GM18520 (cell line): ENCODE data around the gene GPR137.
A peak's percentile ranks its signal among the peaks of the same experiment; 100 is the strongest.

ENCODE experiments used
- ATAC-seq: cut with Tn5 transposase; IDR thresholded peaks from one replicate; pipeline ENCODE4 v1.9.1; 2021; ENCODE audit not compliant: unreplicated experiment

GPR137 gene

GRCh38 chr11:64284048-64284961 lies 1.3 kb upstream of the GPR137 start, which contains the start of gene BAD:
Gene BAD (minus strand): TSS chr11:64284665. CDS start chr11:64284368, 297 bp downstream.
- peak; percentile 58 for ATAC-seq

DNA sequence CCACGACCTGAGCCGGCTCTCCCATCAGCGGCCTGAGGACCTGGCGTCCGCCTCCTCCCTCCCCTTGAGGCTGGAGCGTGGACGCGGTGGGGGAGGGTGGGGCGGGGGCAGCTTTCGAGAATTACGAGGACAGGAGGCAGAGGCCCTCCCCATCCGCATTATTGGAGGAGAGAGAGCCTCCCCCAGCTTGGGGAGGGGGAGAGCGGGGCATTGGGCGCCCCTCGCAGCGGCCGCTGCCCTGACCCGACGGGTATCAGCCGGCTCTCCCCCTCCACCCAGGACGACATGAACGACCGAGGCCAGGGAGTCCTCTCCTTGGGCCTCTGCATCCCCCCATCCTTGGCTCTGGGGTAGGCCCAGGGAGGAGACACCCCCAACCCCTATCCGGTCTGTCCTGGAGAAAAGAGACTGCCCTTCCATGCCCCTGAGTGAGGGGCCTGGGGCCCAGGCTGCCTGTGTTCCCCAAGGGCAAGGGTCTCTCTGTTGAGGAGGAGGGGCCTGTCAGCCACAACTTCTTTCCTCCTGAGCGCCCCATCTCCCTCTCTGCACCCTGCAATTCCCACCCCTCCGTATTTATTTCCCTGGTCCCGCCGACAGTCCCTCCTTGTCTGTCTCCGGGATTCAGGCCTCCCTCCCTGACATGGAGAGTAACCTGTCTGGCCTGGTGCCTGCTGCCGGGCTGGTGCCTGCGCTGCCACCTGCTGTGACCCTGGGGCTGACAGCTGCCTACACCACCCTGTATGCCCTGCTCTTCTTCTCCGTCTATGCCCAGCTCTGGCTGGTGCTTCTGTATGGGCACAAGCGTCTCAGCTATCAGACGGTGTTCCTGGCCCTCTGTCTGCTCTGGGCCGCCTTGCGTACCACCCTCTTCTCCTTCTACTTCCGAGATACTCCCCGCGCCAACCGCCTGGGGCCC lies 495 bp downstream of the GPR137 start:
- ATAC-seq = no peak

- no peak for ATAC-seq
These were observed 1.1 kb downstream of the GPR137 start for GRCh38 chr11:64286801-64287159.

DNA sequence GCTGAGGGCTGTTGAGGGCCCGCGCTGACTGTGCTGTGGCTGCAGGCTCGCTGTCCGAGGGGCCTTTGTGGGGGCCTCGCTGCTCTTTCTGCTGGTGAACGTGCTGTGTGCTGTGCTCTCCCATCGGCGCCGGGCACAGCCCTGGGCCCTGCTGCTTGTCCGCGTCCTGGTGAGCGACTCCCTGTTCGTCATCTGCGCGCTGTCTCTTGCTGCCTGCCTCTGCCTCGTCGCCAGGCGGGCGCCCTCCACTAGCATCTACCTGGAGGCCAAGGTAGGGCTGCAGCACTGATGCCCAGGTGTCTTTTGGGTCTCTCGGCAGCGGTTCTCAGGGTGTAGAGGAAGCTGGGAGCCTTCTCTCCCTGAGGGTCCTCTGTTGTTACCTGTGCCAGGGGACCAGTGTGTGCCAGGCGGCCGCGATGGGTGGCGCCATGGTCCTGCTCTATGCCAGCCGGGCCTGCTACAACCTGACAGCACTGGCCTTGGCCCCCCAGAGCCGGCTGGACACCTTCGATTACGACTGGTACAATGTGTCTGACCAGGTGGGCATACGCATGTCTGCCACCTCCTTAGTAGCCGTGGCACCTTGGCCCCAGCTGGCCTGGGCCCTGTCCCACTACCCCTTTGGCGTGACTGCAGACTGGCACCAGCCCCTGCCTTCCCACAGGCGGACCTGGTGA lies 2.2 kb downstream of the GPR137 start:
- no peak for ATAC-seq

- no peak for ATAC-seq
These were observed 2.7 kb downstream of the GPR137 start for GRCh38 chr11:64288353-64288750.

DNA sequence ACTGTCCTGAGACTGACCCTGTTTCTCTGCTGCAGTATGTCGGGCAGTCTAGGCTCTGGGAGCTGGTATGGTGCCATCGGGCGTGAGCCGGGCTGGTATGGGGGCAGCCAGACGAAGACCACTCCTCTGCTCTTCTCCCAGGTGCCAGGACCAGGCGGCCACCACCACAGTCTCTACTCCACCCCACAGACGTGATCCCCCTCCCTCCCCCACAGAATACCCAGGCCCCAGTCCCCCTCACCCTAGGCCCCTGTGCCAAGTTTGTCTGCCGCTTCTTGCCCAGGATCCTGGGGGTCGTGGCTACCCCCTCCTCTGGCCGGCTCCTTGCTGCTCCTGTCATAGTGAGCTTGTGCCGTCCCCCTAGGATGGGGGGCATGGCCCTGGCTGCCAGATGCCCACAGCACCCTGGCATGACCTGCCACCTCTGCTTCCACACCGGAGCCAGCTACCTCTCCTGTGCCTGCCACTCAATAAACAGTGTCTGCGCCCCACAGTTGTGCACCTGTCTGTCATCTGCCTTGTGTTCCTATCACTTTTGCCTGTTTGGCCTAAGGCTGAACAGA lies 3.4 kb downstream of the GPR137 start:
- no peak for ATAC-seq

DNA sequence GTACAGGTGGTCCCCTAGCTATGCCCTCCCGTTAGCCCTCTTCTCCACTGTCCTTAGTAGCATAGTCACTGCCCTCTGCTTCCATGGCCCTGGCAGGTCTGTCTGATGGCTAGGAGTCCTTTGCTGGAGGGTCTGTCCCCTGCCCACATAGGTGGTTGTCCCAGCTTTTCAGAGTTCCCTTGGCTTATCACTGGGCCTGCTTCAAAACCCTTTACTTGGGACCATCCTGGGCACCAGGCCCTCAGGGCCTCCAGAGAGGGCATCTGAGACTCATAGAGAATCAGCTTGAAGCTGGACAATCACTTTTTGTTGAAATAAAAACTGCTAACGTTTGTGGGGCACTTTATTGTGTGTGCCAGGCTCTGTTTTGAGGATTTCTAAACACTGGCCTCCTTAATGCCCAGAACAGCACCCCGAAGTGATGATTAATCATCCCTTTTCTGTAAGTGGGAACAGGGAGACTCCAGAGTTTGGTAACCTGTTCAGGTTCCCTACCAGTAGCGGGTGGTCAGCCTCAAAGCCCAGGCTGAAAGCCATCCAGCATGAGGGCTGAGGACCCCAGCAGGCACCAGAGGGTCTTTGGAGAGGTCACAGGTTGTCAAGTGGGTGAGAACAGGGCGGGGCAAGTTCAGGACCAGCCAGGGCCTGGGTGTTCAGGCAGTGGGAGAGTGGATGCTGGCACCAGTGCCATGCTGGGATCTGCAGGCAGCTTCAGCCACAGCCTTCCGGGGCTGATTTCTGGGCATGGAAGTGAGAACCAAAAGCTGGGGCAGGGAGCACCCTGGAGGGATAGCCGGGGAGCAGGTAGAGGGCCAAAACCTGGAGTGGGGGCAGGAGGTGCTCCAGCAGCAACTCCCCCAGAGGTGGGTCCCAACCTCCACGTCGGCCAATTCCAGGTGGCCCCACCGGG lies 5.0 kb downstream of the GPR137 start:
- ATAC-seq = no peak

GRCh38 chr11:64291262-64291751 lies 5.7 kb downstream of the GPR137 start, which contains the start of gene KCNK4:
Gene KCNK4 (plus strand): TSS chr11:64291302. CDS start chr11:64293019, 1,717 bp downstream.
- no peak for ATAC-seq

- no peak for ATAC-seq
These were observed 6.3 kb downstream of the GPR137 start for GRCh38 chr11:64291752-64292459.

GRCh38 chr11:64292460-64293254 lies 7.0 kb downstream of the GPR137 start:
- no peak for ATAC-seq

DNA sequence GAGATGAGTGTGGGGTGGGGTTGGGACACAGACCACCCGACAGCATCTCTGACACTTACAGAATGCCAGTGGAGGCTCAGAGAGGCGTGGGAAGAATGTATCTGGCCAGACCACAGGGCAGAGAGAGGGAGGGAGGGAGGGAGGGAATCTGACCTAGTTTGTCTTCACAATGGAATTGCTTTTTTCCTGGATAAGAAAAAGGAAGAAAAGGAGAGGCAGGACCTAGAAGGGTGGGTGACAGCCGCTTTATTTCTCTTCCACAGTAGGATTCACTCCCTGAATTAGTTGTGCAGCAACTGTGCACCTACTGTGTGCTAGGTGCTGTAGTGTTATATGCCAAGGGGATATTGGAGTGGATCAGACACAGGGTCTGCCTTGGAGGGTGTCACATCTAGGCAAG lies 9.1 kb downstream of the GPR137 start:
- ATAC-seq = no peak

GRCh38 chr11:64295760-64296159 lies 10.1 kb downstream of the GPR137 start:
- ATAC-seq = no peak

DNA sequence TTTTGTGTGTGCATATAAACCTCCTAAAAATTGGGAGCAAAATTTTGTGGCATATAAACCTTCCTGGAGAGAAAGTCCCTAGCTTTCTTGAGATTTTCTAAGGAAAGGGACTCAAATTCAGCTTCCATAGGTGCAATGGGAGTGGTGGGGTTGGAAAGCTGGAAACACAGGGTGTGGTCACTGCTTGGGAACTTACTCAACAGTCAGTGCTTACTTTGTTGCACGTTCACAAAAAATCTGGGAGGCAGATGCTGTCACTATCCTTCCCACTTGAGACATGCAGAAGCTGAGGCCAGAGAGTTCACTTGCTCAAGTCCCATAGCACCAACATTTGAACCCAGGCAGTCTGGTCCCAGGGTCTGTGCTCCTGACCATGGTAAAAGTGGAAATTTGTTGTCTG lies 10.6 kb downstream of the GPR137 start:
- ATAC-seq = no peak

GRCh38 chr11:64296830-64297698 lies 11.4 kb downstream of the GPR137 start:
- no peak for ATAC-seq

GRCh38 chr11:64297699-64298358 lies 12.2 kb downstream of the GPR137 start:
- no peak for ATAC-seq

GRCh38 chr11:64298966-64299846 lies 13.6 kb downstream of the GPR137 start:
- no peak for ATAC-seq
